B cell (primary cell): ENCODE results near the gene PAIP2B. TPM values are rescaled to one million over a fixed set of nuclear protein-coding genes. Genes with fewer than 3 reads are reported as not detected.

ENCODE experiments used
- ATAC-seq: fragments of 200-7000 bp; cut with Tn5 transposase; one replicate; pipeline ENCODE4 v1.10.0; 2021; ENCODE audit warnings: low read depth, mild to moderate bottlenecking, moderate number of reproducible peaks, moderate library complexity
- CTCF ChIA-PET: fragments of 350-600 bp; sonication (Branson Sonifier 250); formaldehyde crosslinking; loops from one replicate; lab custom pipeline; 2021; ENCODE audit warnings: antibody characterized with exemption, inconsistent platforms; lab: Charles Lee
- POLR2A ChIA-PET: fragments of 350-600 bp; sonication (Branson Sonifier 250); formaldehyde crosslinking; loops from one replicate; lab custom pipeline; 2021; ENCODE audit warnings: antibody characterized with exemption; lab: Charles Lee
- DNase-seq: peaks from one replicate; pipeline ENCODE4 v3.0.0; 2013
- H2AFZ ChIP-seq: 2 replicates; pipeline ENCODE4 v1.6.1; 2012; ENCODE audit warnings: mild to moderate bottlenecking, low read depth, low read length; ENCODE audit not compliant: insufficient read depth, poor library complexity, severe bottlenecking
- H3K27ac ChIP-seq, 2 donors: 1 replicate in 1 of 2; 2 replicates in 1 of 2; pipeline ENCODE4 v1.5.1; 2012 to 2013; ENCODE audit warnings: low read length in 2 of 2, mild to moderate bottlenecking in 2 of 2, moderate library complexity in 1 of 2
- H3K27me3 ChIP-seq, 4 experiments: fragments of 200-600 bp in 1 of 4; sonication (generic) in 1 of 4; replicated peaks in 1 of 4; 1 replicate in 2 of 4; 2 replicates in 2 of 4; pipeline versions ENCODE4 v1.6.1 to v1.7.0; 2013 to 2016; ENCODE audit warnings: low read length in 3 of 4, mild to moderate bottlenecking in 2 of 4, mixed read lengths in 1 of 4, moderate library complexity in 1 of 4; ENCODE audit not compliant: insufficient read depth in 4 of 4, control insufficient read depth in 3 of 4; ENCODE audit errors: control extremely low read depth in 1 of 4
- H3K36me3 ChIP-seq, 2 experiments: replicated peaks in 1 of 2; 1 replicate in 1 of 2; 2 replicates in 1 of 2; pipeline versions ENCODE4 v1.6.1 to v1.7.1; 2013; ENCODE audit warnings: low read length in 1 of 2; ENCODE audit not compliant: insufficient read depth in 2 of 2, control insufficient read depth in 1 of 2; ENCODE audit errors: control extremely low read depth in 1 of 2, extremely low read depth in 1 of 2
- H3K4me1 ChIP-seq, 2 donors: fragments of 200-600 bp in 1 of 2; sonication (generic) in 1 of 2; 1 replicate in 1 of 2; 2 replicates in 1 of 2; pipeline versions ENCODE4 v1.5.1 to v1.6.1; 2013 to 2017; ENCODE audit warnings: low read length in 2 of 2; ENCODE audit not compliant: control insufficient read depth in 2 of 2, insufficient read depth in 2 of 2
- H3K4me2 ChIP-seq: replicated peaks from 2 replicates; pipeline ENCODE3; 2012; ENCODE audit warnings: mild to moderate bottlenecking, low read depth, low read length; ENCODE audit not compliant: poor library complexity, severe bottlenecking
- H3K4me3 ChIP-seq, 5 experiments: fragments of 200-600 bp in 1 of 5; sonication (generic) in 1 of 5; 1 replicate in 3 of 5; 2 replicates in 2 of 5; pipeline versions ENCODE4 v1.5.1 to v1.7.0; 2011 to 2016; ENCODE audit warnings: low read length in 4 of 5, mild to moderate bottlenecking in 4 of 5, low read depth in 2 of 5, control low read depth in 1 of 5, moderate library complexity in 1 of 5; ENCODE audit not compliant: insufficient read depth in 1 of 5; ENCODE audit errors: control extremely low read depth in 1 of 5, extremely low read depth in 1 of 5
- H3K79me2 ChIP-seq: fragments of 200-600 bp; sonication (generic); one replicate; pipeline ENCODE4 v1.6.0; 2016; ENCODE audit warnings: low read length; ENCODE audit not compliant: control insufficient read depth, insufficient read depth
- H3K9ac ChIP-seq: fragments of 200-600 bp; sonication (generic); 2 replicates; pipeline ENCODE4 v1.6.1; 2017; ENCODE audit warnings: mild to moderate bottlenecking, low read length, moderate library complexity
- H3K9me3 ChIP-seq, 3 donors: one replicate each; pipeline versions ENCODE4 v1.6.1 to v1.7.1; 2013; ENCODE audit warnings: low read length in 2 of 3; ENCODE audit not compliant: control insufficient read depth in 2 of 3, insufficient read depth in 1 of 3; ENCODE audit errors: control extremely low read depth in 1 of 3
- H4K20me1 ChIP-seq: 2 replicates; pipeline ENCODE4 v1.6.0; 2012; ENCODE audit warnings: mild to moderate bottlenecking, low read length; ENCODE audit not compliant: insufficient read depth, control insufficient read depth, poor library complexity, severe bottlenecking
- H3K27ac Mint-ChIP-seq: one replicate; pipeline ENCODE4 v1.8.0; 2021; ENCODE audit warnings: mixed read lengths
- H3K27me3 Mint-ChIP-seq: one replicate; pipeline ENCODE4 v1.8.0; 2021; ENCODE audit warnings: mixed read lengths
- H3K4me1 Mint-ChIP-seq: one replicate; pipeline ENCODE4 v1.8.0; 2021; ENCODE audit warnings: mixed read lengths
- H3K4me3 Mint-ChIP-seq: one replicate; pipeline ENCODE4 v1.8.0; 2021; ENCODE audit warnings: mixed read lengths
- H3K9me3 Mint-ChIP-seq: one replicate; pipeline ENCODE4 v1.8.0; 2022; ENCODE audit warnings: mixed read lengths; ENCODE audit not compliant: insufficient read depth
- CTCF ChIP-seq: fragments of 200-600 bp; IDR thresholded peaks from one replicate; pipeline ENCODE4 v1.8.0; 2022; ENCODE audit warnings: antibody characterized with exemption, mild to moderate bottlenecking
- EZH2 ChIP-seq: IDR thresholded peaks from 2 replicates; pipeline ENCODE4 v1.6.1; 2012; ENCODE audit warnings: borderline replicate concordance, low read depth, mild to moderate bottlenecking, moderate library complexity, low read length; ENCODE audit not compliant: insufficient read depth, poor library complexity, severe bottlenecking
- WGBS: methylation state at CpG from one replicate; pipeline ENCODE4 v1.1.5; 2013; ENCODE audit warnings: missing lambda C conversion rate; ENCODE audit not compliant: insufficient coverage; 5-methylcytosine and 5-hydroxymethylcytosine counted together
- intact Hi-C: fragments of 100-400 bp; cut with micrococcal nuclease; formaldehyde crosslinking; loops from one replicate; pipeline ENCODE4 v1.10.0; 2022
- polyA plus RNA-seq: library from polyadenylated mRNA; depleted of rRNA; stranded (reverse); fragments of >200 nt; gene quantifications from 2 replicates; pipeline ENCODE4 v1.2.3, GENCODE V29; 2012
- total RNA-seq, 2 donors: library from RNA; stranded (reverse); fragments of 120-200 nt in 1 of 2; gene quantifications; 1 replicate in 1 of 2; 2 replicates in 1 of 2; pipeline versions ENCODE4 v1.2.3 to v1.2.4, GENCODE V29; 2013 to 2022

PAIP2B gene
- total and polyA plus RNA-seq, 2 donors (not counting 1 experiment from before 2014, with no cell fraction given), result 4.7 to 10.2 TPM

- Histone ChIP-seq H3K79me2 (no peaks in the 10 kb centered on the region), H3K9ac (no peak overlapping the region), H3K9me3 (peaks cover 0 to 6% (median 0%) of the 10 kb centered on the region in 3 donors), H3K36me3 (no peaks in the 10 kb centered on the region), H3K27ac (no peak overlapping the region), H2AFZ (no peak overlapping the region), H3K27me3 (peaks cover 0 to 14% (median 1%) of the 10 kb centered on the region in 4 experiments), H3K4me2 (no peak overlapping the region), H3K4me1 (peaks cover 5 to 7% of the 10 kb centered on the region in 2 donors), H3K4me3 (no peak overlapping the region), H4K20me1 (no peaks in the 10 kb centered on the region)
- ATAC-seq (no peak), DNase-seq (no peak)
- no peaks in the 10 kb centered on the region for H3K9me3 Mint-ChIP-seq
- CTCF ChIA-PET, result no interaction called here
- WGBS, result 91% methylated on average over 3 of the region's 3 CpGs
- H3K4me3 Mint-ChIP-seq, result no peak overlapping the region
- peaks cover 44% of the 10 kb centered on the region for H3K27me3 Mint-ChIP-seq
- peaks cover 4% of the 10 kb centered on the region for H3K4me1 Mint-ChIP-seq
- intact Hi-C loops, result no loop called here
- no peak for TF ChIP-seq EZH2
- TF ChIP-seq CTCF, result no peak
- POLR2A ChIA-PET, result no interaction called here
- no peak overlapping the region for H3K27ac Mint-ChIP-seq
Measured at GRCh38 chr2:71252862-71253261, 26.0 kb upstream of the PAIP2B start.

- Mint-ChIP-seq H3K9me3 (no peaks in the 10 kb centered on the region), H3K27me3 (peaks cover 43% of the 10 kb centered on the region), H3K4me1 (peaks cover 8% of the 10 kb centered on the region), H3K27ac (no peak overlapping the region), H3K4me3 (no peak overlapping the region)
- ChIA-PET CTCF (interaction anchor here (1.1 kb wide), 1 partner anchor 27 kb away, joined by 3 read pairs; no protein-coding TSS in a partner anchor), POLR2A (no interaction called here)
- no peaks in the 10 kb centered on the region for H3K36me3 ChIP-seq
- H3K9ac ChIP-seq, result no peak overlapping the region
- no peaks in the 10 kb centered on the region for H4K20me1 ChIP-seq
- H3K27me3 ChIP-seq, result peaks cover 0 to 10% (median 1%) of the 10 kb centered on the region in 4 experiments
- no peaks in the 10 kb centered on the region for H3K79me2 ChIP-seq
- no peak overlapping the region for H3K4me2 ChIP-seq
- TF ChIP-seq CTCF (no peak), EZH2 (no peak)
- no peak for ATAC-seq
- no peak overlapping the region for H2AFZ ChIP-seq
- H3K9me3 ChIP-seq, result peaks cover 0 to 6% (median 0%) of the 10 kb centered on the region in 3 donors
- peaks cover 5 to 7% of the 10 kb centered on the region in 2 donors for H3K4me1 ChIP-seq
- DNase-seq, result no peak
- intact Hi-C loops, result no loop called here
- no peak overlapping the region for H3K27ac ChIP-seq
- no peak overlapping the region for H3K4me3 ChIP-seq
- 91% methylated on average over 8 of the region's 8 CpGs for WGBS
Measured at GRCh38 chr2:71250935-71251334, 24.0 kb upstream of the PAIP2B start.
